Measurements from ENCODE around the gene ARID4A. TPM values are rescaled to one million over a fixed set of nuclear protein-coding genes. Genes with fewer than 3 reads are reported as not detected.
A peak's percentile ranks its signal among the peaks of the same experiment; 100 is the strongest.

ARID4A gene
- total RNA-seq, 4 donors from 2014 or later = 8.2 to 37.5 (median 21.0) TPM

DNA sequence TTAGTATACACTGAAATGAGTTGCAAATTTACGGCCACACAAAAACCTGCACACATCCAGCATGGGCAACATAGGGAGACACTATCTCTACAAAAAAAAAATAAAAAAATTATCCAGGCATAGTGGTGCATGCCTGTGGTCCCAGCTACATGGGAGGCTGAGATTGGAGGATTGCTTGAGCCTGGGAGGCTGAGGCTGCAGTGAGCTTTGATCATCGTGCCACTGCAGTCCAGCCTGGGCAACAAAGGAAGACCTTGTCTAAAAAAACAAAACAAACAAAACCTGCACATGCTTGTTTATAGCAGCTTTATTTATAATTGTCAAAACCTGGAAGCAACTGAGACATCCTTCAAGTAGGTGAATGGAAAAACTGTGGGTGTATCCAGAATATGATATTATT is 92.5 kb downstream of the ARID4A start:
- no peak for TF ChIP-seq POLR2A (IDR thresholded peaks at IDR 0.05)
- TF ChIP-seq, protein P1, sequence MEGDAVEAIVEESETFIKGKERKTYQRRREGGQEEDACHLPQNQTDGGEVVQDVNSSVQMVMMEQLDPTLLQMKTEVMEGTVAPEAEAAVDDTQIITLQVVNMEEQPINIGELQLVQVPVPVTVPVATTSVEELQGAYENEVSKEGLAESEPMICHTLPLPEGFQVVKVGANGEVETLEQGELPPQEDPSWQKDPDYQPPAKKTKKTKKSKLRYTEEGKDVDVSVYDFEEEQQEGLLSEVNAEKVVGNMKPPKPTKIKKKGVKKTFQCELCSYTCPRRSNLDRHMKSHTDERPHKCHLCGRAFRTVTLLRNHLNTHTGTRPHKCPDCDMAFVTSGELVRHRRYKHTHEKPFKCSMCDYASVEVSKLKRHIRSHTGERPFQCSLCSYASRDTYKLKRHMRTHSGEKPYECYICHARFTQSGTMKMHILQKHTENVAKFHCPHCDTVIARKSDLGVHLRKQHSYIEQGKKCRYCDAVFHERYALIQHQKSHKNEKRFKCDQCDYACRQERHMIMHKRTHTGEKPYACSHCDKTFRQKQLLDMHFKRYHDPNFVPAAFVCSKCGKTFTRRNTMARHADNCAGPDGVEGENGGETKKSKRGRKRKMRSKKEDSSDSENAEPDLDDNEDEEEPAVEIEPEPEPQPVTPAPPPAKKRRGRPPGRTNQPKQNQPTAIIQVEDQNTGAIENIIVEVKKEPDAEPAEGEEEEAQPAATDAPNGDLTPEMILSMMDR (IDR thresholded peaks at IDR 0.05) = no peak
- Histone ChIP-seq H3K27me3 (no peaks in the 10 kb centered on the region), H3K9me3 (no peaks in the 10 kb centered on the region), H3K4me1 (no peaks in the 10 kb centered on the region), H3K36me3 (no peaks in the 10 kb centered on the region), H3K4me3 (no peak overlapping the region), H3K27ac (no peak overlapping the region)
- intact Hi-C loops (cut with DNase I; ENCODE audit: low total_unique reads) = no loop called here
- no peak for DNase-seq

DNA sequence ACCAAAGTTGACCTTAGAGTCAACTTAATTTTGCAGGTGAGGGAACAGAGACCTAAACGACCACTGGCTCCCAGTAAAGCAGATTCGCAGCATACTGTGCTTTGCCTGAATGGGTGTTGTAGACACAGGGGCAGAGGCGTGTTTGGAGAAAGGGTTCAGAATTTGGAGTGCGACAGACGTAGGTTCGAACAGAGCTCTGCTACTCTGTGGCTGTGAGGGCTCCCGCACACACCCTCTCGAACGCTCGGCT is 97.1 kb downstream of the ARID4A start:
- no peak for DNase-seq
- Histone ChIP-seq H3K4me1 (no peaks in the 10 kb centered on the region), H3K27me3 (no peaks in the 10 kb centered on the region), H3K36me3 (no peaks in the 10 kb centered on the region), H3K27ac (peak overlapping the region; percentile 74 to 83), H3K4me3 (peak overlapping the region; percentile 24 to 56), H3K9me3 (no peaks in the 10 kb centered on the region)
- intact Hi-C loops (cut with DNase I; ENCODE audit: low total_unique reads) = no loop called here
- TF ChIP-seq, protein P1 (IDR thresholded peaks at IDR 0.05) = no peak
- no peak for TF ChIP-seq POLR2A (IDR thresholded peaks at IDR 0.05)

DNA sequence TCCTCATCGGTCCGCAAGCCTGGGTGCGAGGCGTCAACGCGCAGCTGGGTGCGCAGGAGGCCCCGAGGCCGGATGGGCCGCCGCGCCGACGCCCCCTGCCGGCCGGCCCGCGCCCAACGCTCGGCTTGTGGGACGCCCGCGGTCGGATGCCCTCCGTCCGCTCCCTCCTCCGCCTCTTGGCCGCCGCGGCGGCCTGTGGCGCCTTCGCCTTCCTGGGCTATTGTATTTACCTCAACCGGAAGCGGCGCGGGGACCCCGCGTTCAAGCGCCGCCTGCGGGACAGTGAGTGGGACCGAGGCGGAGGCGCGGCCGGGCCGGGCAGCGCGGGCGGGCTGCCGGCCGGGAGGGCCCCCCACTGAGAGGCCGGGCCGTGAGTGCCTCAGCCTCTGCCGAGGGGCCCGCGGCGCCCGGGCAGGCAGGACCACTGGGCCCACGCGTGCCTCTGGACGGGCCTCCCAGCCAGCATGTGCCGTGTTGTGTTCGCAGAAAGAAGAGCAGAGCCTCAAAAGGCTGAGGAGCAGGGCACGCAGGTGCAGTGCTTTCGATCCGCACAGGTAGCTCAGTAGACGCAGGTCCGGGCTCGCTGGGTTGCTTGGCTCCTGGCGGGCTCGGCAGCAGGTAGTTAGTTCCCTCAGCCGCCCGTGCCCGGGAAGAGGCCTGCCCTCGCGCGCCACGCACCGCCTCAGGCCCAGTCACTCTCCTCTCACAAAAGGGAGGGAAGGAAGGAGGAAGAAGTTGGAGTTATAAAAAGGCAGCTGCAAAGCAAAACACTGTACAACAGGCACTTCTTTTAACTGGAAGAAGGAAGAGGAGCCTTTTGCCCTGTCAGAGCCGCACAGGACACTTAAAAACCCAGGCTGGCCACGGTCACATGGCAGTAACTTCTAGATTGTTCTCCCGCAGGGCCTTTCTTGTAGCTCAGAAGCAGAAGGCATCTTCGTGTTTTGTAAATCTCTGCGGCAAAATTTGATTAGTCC is 97.7 kb downstream of the ARID4A start, which contains the start of gene TOMM20L:
Gene TOMM20L (plus strand): TSS at position 119 of the 977 bp plus-strand sequence. CDS start 28 bp downstream, at position 147.
- intact Hi-C loops (cut with DNase I; ENCODE audit: low total_unique reads) = no loop called here

DNA sequence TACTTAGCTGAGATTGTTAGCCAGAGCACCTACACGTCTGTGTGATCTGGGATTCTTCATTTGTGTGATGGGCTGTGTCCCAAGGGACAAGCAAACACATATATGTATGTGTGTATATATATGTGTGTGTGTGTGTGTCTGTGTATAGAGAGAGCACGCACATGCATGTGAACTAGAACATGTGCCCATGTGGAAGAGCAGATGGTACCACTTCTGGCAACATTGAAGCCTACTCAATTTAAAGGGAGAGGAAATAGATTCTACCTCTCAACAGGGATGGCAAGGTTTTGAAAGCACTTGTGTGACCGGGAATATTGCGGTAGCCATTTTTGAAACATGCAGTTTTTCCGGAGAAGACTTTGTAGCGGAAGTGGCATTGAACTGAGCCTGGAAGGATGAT is 98.8 kb downstream of the ARID4A start:
- Histone ChIP-seq H3K4me1 (no peaks in the 10 kb centered on the region), H3K36me3 (no peaks in the 10 kb centered on the region), H3K9me3 (no peaks in the 10 kb centered on the region), H3K4me3 (no peak overlapping the region), H3K27me3 (no peaks in the 10 kb centered on the region), H3K27ac (no peak overlapping the region)
- intact Hi-C loops (cut with DNase I; ENCODE audit: low total_unique reads) = no loop called here
- DNase-seq = no peak
- TF ChIP-seq POLR2A (IDR thresholded peaks at IDR 0.05) = no peak
- TF ChIP-seq, protein P1 (IDR thresholded peaks at IDR 0.05) = no peak

More for the DNA sequence above, 97.7 kb downstream of the ARID4A start, which contains the start of gene TOMM20L:
- no peaks in the 10 kb centered on the region for H3K27me3 ChIP-seq
- TF ChIP-seq POLR2A (IDR thresholded peaks at IDR 0.05) = peak in 1 of 2 donors; percentile 28
- TF ChIP-seq, protein P1 (IDR thresholded peaks at IDR 0.05) = peak; percentile 53 to 94 (median 84)
- H3K4me1 ChIP-seq = no peaks in the 10 kb centered on the region
- H3K9me3 ChIP-seq = no peaks in the 10 kb centered on the region
- DNase-seq = peak; percentile 55 to 70
- H3K36me3 ChIP-seq = no peaks in the 10 kb centered on the region
- peak within 1 kb of the TSS; percentile 24 to 56 for H3K4me3 ChIP-seq
- H3K27ac ChIP-seq = peak within 1 kb of the TSS; percentile 74 to 83

DNA sequence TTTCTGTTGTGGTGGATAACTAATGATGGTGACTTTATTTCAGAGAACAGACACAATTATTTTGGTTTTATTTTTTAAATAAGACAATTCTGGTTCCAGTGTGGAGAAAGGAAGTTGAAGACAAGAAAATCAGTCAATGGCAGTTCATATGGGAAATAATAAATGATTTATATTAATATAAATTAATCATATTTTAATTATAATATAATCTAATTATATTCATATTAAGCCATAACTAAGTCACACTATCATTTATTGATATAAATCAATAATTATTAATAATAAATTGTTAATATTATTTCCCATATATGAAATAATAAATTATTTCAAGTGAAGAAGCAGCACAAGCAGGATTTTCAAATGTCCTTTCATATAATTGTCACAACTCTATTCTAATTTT is 100.1 kb downstream of the ARID4A start:
- TF ChIP-seq POLR2A (IDR thresholded peaks at IDR 0.05) = no peak
- TF ChIP-seq, protein P1 (IDR thresholded peaks at IDR 0.05) = no peak
- Histone ChIP-seq H3K27me3 (no peaks in the 10 kb centered on the region), H3K4me1 (no peaks in the 10 kb centered on the region), H3K9me3 (no peaks in the 10 kb centered on the region), H3K27ac (no peak overlapping the region), H3K4me3 (no peak overlapping the region), H3K36me3 (no peaks in the 10 kb centered on the region)
- no peak for DNase-seq
- intact Hi-C loops (cut with DNase I; ENCODE audit: low total_unique reads) = no loop called here
